SK-N-SH treated with all-trans-retinoic acid at 6 μM for 48 hours (cell line): ENCODE data around the gene PLXNA4.

Experiments
- ATAC-seq: fragments of 200-7000 bp; cut with Tn5 transposase; 3 replicates; pipeline ENCODE4 v1.9.1; 2020; ENCODE audit warnings: mild to moderate bottlenecking, moderate library complexity
- ARNTL ChIP-seq: fragments of 450-650 bp; formaldehyde crosslinking; IDR thresholded peaks from 2 replicates; pipeline ENCODE4 v1.5.0; 2020; ENCODE audit warnings: low read depth, mild to moderate bottlenecking, moderate library complexity, borderline replicate concordance
- BACH2 ChIP-seq: fragments of 250-450 bp; sonication (Bioruptor Pico); IDR thresholded peaks from 2 replicates; pipeline ENCODE4 v1.9.0; 2021; ENCODE audit warnings: mild to moderate bottlenecking, borderline replicate concordance
- CREB5 ChIP-seq: fragments of 250-450 bp; sonication (Bioruptor Pico); IDR thresholded peaks from 2 replicates; pipeline ENCODE4 v1.5.1; 2020; ENCODE audit warnings: low read depth, mild to moderate bottlenecking, moderate library complexity
- CSDC2 ChIP-seq: fragments of 250-450 bp; sonication (Bioruptor Pico); IDR thresholded peaks from 2 replicates; pipeline ENCODE4 v1.5.0; 2020; ENCODE audit warnings: mild to moderate bottlenecking, moderate library complexity
- ESRRG ChIP-seq: fragments of 250-450 bp; sonication (Bioruptor Pico); IDR thresholded peaks from 2 replicates; pipeline ENCODE4 v1.6.1; 2021; ENCODE audit warnings: mild to moderate bottlenecking
- GLIS3 ChIP-seq: fragments of 250-450 bp; sonication (Bioruptor Pico); IDR thresholded peaks from 2 replicates; pipeline ENCODE4 v1.5.0; 2020; ENCODE audit warnings: mild to moderate bottlenecking, moderate library complexity
- ISL1 ChIP-seq: fragments of 250-450 bp; sonication (Bioruptor Pico); IDR thresholded peaks from 2 replicates; pipeline ENCODE4 v2.1.2; 2022; ENCODE audit warnings: mild to moderate bottlenecking, moderate library complexity
- OSR1 ChIP-seq: fragments of 250-450 bp; sonication (Bioruptor Pico); IDR thresholded peaks from 2 replicates; pipeline ENCODE4 v1.8.0; 2022; ENCODE audit warnings: moderate library complexity, mild to moderate bottlenecking, inconsistent platforms
- PATZ1 ChIP-seq: fragments of 250-450 bp; sonication (Bioruptor Pico); IDR thresholded peaks from 2 replicates; pipeline ENCODE4 v1.8.0; 2020; ENCODE audit warnings: mild to moderate bottlenecking, moderate library complexity, borderline replicate concordance
- POU6F1 ChIP-seq: fragments of 250-450 bp; sonication (Bioruptor Pico); IDR thresholded peaks from 2 replicates; pipeline ENCODE4 v1.8.0; 2021; ENCODE audit warnings: low read depth, mild to moderate bottlenecking, moderate library complexity, borderline replicate concordance
- PPARA ChIP-seq: fragments of 250-450 bp; sonication (Bioruptor Pico); IDR thresholded peaks from 2 replicates; pipeline ENCODE4 v1.5.0; 2020; ENCODE audit warnings: mild to moderate bottlenecking, borderline replicate concordance
- RARB ChIP-seq: fragments of 250-450 bp; sonication (Bioruptor Pico); IDR thresholded peaks from 2 replicates; pipeline ENCODE4 v1.8.0; 2021; ENCODE audit warnings: mild to moderate bottlenecking, moderate library complexity
- TOX ChIP-seq: fragments of 250-450 bp; sonication (Bioruptor Pico); IDR thresholded peaks from 2 replicates; pipeline ENCODE4 v1.8.0; 2021; ENCODE audit warnings: mild to moderate bottlenecking, moderate library complexity, borderline replicate concordance
- TSHZ2 ChIP-seq: fragments of 250-450 bp; sonication (Bioruptor Pico); IDR thresholded peaks from 2 replicates; pipeline ENCODE4 v1.5.0; 2020; ENCODE audit warnings: mild to moderate bottlenecking, moderate library complexity
- ZC3H10 ChIP-seq: fragments of 250-450 bp; sonication (Bioruptor Pico); IDR thresholded peaks from 2 replicates; pipeline ENCODE4 v1.5.1; 2021; ENCODE audit warnings: mild to moderate bottlenecking, moderate library complexity
- ZFP3 ChIP-seq: fragments of 250-450 bp; sonication (Bioruptor Pico); IDR thresholded peaks from 2 replicates; pipeline ENCODE4 v1.5.0; 2020; ENCODE audit warnings: mild to moderate bottlenecking, moderate library complexity
- ZFP30 ChIP-seq: fragments of 450-650 bp; formaldehyde crosslinking; IDR thresholded peaks from 2 replicates; pipeline ENCODE4 v1.5.0; 2022; ENCODE audit warnings: mild to moderate bottlenecking, moderate library complexity
- ZNF565 ChIP-seq: fragments of 450-650 bp; formaldehyde crosslinking; conservative IDR thresholded peaks from 2 replicates; pipeline ENCODE4 v1.5.0; 2020; ENCODE audit warnings: low read depth, mild to moderate bottlenecking, moderate library complexity
- ZNF70 ChIP-seq: fragments of 450-650 bp; formaldehyde crosslinking; IDR thresholded peaks from 2 replicates; pipeline ENCODE4 v1.5.0; 2020; ENCODE audit warnings: mild to moderate bottlenecking, moderate library complexity

The PLXNA4 gene

GRCh38 chr7:132564849-132565248 is 11.4 kb downstream of the PLXNA4 start:
- no peak for ATAC-seq
- TF ChIP-seq ESRRG (CRISPR knock-in tag): no peak
- TF ChIP-seq OSR1: no peak
- no peak for TF ChIP-seq ZNF70 (CRISPR knock-in tag)
- TF ChIP-seq GLIS3 (CRISPR knock-in tag): no peak
- TF ChIP-seq ZC3H10 (CRISPR knock-in tag): no peak

GRCh38 chr7:132564090-132564489 is 12.2 kb downstream of the PLXNA4 start:
- no peak for ATAC-seq
- no peak for TF ChIP-seq POU6F1 (CRISPR knock-in tag)

- no peak for ATAC-seq
- TF ChIP-seq BACH2 (CRISPR knock-in tag) (no peak), ZFP30 (CRISPR knock-in tag) (no peak), CSDC2 (CRISPR knock-in tag) (no peak), TSHZ2 (CRISPR knock-in tag) (no peak), TOX (CRISPR knock-in tag) (no peak), OSR1 (no peak), GLIS3 (CRISPR knock-in tag) (no peak), PPARA (CRISPR knock-in tag) (no peak), ISL1 (no peak), ZNF565 (no peak), POU6F1 (CRISPR knock-in tag) (no peak), PATZ1 (CRISPR knock-in tag) (no peak), ZNF70 (CRISPR knock-in tag) (no peak), ZC3H10 (CRISPR knock-in tag) (no peak), RARB (CRISPR knock-in tag) (no peak)
- TF ChIP-seq, all 23 proteins: peak for 0
Observed at GRCh38 chr7:132562690-132563089, 13.6 kb downstream of the PLXNA4 start.

GRCh38 chr7:132561763-132562162 is 14.5 kb downstream of the PLXNA4 start:
- ATAC-seq: no peak
- no peak for TF ChIP-seq ZFP30 (CRISPR knock-in tag)
- TF ChIP-seq ARNTL (CRISPR knock-in tag): no peak
- no peak for TF ChIP-seq ESRRG (CRISPR knock-in tag)
- TF ChIP-seq ZC3H10 (CRISPR knock-in tag): no peak
- TF ChIP-seq ZFP3 (CRISPR knock-in tag): no peak
- no peak for TF ChIP-seq CREB5
- no peak for TF ChIP-seq ISL1
